GM19023 (cell line): ENCODE results near the gene CCZ1B.
A peak's percentile ranks its signal among the peaks of the same experiment; 100 is the strongest.
"Not testable (repeated sequence)": the region's sequence is repeated elsewhere in the genome, so short reads cannot be mapped to it uniquely, and the experiment has no call there.

Experiments
- ATAC-seq: cut with Tn5 transposase; IDR thresholded peaks from one replicate; pipeline ENCODE4 v1.9.1; 2021; ENCODE audit warnings: mild to moderate bottlenecking, moderate library complexity; ENCODE audit not compliant: unreplicated experiment

Gene CCZ1B

DNA sequence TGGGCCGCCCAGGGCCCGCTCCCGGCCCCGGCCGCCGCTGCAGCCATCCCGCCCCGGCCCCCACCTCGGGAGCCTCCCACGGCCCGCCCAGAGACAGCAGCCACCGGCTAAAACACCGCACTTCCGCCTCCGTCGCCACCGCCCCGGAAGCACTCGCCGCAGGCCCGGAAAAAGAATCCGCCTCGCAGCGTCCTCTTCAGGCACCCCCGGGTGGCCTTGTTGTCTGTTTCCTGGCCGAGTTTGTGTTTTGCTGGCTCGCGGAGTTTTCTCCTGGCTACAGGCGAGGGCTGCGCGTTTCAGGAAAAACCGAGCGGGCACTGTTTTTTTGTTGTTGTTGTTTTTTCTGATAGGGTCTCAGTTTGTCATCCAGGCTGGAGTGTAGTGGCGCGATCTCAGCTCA is at the start of gene CCZ1B:
TSS of gene CCZ1B (minus strand) at position 125 of the 400 bp plus-strand sequence. CDS start at position 47, 78 bp downstream.
- ATAC-seq, result peak; percentile 99

DNA sequence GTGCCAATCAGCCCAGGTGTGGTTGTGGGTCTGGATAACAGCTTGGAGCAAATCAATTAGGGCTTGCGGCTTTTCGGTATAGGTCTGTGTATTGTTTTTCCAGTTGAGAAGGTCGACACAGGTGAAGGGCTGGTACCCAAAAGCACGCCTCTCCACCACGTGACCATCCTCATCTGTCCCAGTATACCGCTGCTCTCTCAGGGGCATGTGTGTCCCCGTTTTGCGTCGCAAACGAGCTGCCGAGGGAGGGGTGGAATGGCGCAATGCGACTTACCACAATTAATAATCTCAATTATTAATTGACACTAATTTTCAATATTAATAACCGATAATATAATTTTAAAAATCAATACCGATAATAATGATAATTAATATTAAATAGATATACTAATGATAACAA is 48.9 kb upstream of the CCZ1B start:
- not testable (repeated sequence) for ATAC-seq

DNA sequence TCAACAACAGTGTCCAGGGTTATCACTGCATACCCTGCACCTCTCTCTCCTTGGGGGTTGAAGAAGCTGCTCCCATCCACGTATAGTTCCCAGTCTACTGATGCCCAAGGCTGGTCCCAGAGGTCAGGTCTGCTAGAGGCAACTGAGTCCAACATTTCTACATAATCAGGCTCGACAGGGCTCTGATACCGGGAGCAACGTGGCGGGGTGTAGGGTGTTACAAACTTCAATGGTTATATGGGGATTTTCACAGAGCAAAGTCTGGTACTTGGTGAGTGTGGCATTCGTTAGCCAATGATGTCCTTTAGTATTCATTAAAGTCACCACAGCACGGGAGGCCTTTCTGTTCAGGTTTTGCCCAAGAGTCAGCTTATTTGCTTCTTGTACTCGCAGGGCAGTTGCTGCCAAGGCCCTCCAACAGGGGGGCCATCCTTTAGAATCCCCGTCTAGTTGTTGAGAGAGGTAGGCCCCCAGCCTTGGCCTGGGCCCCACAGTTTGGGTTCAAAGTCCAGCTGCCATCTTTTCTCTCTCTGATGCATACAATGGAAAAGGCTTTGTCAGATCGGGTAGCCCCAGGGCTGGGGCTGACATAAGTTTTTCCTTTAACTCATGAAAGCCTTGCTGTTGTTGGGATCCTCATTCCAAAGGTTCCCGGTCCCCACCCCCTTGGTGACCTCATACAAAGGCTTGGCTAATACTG is 46.3 kb upstream of the CCZ1B start:
- ATAC-seq, result not testable (repeated sequence)

DNA sequence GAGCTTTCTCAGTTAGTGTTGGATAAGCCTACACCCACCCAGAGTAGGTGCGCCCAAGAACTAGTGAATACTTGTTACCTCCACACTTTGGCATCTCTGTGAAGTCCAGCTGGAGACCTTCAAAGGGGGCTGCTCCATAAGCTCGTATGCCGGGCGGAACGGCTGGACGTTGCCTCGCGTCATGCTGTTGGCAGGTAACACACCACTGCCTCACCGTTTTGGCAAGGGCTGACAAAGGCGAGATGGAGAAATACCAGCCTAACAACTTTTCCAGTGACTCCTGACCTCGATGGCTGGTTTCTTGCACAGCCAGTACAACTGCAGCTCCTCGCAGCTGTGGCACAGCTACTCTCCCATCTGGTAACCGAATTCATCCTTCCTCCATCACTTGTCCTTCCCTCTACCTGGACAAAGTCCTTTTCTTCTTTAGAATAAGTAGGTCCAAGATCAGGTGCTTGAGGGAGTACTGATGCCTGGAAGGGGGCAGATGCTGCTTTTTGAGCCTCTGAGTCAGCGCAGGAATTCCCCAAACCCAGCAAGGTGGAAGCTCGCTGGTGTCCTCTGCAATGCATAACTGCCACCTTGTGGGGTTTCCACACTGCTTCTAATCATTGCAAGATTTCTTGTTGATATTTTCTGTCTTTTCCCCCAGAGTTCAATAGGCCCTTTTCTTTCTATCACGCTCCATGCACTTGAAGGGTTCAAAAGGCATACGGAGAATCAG is 45.5 kb upstream of the CCZ1B start:
- ATAC-seq, result not testable (repeated sequence)

DNA sequence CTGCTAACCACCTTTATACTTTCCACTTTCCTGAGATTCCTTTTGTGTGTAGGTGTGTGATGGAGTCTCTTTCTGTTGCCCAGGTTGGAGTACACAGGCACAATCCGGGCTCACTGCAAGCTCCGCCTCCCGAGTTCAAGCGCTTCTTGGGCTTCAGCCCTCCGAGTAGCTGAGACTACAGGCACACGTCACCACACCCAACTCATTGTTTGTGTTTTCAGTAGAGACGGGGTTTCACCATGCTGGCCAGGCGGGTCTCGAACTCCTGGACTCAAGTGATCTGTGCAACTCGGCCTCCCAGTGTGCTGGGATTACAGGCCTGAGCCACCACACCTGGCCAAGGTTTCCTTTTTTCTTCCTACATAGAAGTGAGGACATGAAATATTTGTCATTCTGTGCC is 38.7 kb upstream of the CCZ1B start:
- ATAC-seq, result not testable (repeated sequence)

DNA sequence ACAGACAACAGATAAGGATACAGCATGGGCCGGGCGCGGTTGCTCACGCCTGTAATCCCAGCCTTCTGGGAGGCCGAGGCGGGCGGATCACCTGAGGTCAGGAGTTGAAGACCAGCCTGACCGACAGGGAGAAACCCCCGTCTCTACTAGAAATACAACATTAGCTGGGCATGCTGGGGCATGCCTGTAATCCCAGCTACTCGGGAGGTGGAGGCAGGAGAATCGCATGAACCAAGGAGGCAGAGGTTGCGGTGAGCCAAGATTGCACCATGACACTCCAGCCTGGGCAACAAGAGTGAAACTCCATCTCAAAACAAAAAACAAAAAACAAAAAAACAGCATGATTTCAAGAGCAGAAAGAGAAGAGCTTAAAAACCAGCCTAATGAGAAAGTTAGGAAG is 38.1 kb upstream of the CCZ1B start:
- not testable (repeated sequence) for ATAC-seq

DNA sequence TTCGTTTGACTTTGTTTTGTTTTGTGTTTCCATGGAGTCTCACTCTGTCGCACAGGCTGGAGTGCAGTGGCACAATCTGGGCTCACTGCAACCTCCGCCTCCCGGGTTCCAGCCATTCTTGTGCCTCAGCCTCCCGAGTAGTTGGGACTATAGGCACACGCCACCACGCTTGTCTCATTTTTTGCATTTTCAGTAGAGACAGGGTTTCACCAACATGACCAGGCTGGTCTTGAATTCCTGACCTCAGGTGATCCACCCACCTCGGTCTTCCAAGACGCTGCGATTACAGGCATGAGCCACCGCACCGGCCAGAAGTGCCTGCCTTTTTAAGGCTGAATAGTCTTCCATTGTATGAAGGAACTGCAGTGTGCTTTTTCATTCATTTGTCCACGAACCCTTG is 36.8 kb upstream of the CCZ1B start:
- ATAC-seq, result not testable (repeated sequence)

DNA sequence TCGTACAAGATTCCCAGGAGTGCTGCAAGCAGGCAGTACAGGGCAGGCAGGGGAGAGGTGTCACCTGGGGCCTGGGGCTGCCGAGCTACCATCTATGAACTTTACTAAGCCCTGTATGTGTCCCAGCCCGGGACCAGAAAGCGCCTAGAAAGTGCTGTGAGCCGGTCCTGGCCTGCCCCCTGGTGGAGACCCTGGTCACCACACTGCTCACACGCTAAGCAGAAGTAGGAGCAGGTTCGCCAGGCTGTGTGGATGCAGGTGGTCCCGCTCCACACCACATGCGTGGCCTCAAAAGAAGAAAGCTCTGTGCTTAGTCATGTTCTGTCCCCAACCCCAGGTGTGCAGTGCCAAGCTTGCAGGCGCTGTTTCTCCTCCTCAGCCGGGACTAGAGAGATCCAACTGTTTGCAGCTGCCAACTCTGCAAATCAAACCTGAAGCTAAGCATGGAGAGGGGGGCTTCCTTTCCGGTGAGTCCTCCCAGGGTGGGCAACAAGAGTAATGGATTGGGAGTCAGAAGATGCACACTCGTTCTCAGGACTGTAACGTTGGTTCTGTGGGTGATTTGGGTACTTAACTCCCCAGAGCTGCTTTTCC is 31.7 kb upstream of the CCZ1B start:
- ATAC-seq, result not testable (repeated sequence)

DNA sequence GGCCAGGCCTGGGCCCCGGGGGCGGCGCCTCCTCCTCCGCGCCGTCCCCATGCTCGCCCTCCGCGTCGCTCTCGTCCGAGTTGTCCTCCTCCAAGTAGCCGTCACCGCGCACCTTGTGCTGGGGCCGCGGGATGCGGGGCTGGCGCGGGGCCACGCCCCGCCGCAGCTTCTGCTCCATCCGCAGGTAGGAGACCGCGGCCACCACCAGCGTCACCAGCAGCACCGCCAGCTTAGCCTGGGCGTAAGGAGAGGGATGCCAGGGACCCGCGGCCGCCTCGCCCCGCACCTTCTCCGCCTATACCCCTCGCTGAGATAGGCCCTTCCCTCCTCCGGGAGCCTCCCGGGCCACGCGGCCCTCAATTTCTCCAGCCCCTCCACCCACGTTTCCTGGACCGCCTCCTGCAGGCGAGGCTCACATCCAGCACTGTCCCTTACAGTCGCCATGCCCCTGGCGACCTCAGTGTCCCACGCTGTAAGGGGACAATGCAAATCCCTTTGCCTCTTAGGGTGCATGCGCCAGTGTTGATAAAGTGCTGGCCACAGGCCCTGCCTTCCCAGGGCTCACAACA is 29.6 kb upstream of the CCZ1B start:
- not testable (repeated sequence) for ATAC-seq

DNA sequence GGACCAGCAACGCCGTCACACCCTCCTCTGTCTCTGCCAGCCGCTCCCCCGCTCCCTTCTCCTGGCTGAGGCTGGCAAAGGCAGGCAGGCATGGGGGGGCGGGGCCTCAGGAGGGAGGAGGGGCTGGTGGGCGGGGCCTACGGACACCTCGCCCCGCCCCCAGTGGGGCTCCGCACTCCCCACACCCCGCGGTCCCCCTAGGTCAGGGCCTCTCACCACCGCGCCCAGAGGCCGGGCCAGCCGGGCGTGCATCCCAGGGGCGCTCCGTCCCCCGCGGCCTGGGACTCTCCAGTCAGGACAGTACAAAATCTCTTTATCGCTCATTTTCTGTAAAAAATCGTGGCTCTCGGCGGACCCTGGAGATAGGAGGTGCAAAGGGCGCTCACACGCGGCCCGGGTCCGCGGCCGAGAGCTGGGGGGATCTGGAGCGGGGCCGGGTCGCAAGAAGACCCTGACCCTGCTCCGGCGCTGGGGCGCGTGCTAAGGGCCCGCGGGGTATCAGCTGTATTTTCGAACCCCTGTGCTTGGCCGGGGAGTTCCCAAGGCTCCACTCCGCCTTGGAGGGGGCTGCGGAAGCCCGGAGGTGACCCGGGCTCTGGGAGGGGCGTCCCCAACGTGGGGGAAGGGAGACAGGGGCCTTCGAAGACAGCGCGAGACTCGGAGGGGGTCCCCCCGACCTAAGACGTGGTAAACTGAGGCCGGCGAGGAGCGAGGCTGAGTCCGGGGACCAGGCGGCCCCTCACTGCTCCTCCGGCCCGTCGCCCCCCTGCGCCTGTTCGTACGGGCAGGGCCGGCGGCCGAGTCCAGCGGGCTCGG is 28.9 kb upstream of the CCZ1B start:
- not testable (repeated sequence) for ATAC-seq

DNA sequence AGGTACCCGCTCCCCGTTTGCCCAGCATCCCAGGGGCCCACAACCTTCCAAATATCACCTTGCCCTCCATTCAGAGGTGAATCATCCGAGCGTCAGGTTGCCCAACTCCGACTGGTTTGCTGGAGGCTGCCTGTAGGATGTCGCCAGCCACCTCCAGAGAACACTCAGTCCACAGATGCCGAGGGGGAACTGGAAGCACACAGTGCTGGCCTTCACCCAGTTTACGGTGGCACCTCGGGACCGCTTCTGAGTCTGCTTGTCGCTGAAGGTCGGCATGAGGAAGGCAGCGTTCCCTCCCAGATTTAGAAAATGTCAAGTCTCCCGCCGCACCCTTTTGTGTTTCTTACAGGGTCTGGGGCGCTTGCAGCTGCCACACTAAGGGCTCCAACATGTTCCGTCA is 27.6 kb upstream of the CCZ1B start:
- not testable (repeated sequence) for ATAC-seq

DNA sequence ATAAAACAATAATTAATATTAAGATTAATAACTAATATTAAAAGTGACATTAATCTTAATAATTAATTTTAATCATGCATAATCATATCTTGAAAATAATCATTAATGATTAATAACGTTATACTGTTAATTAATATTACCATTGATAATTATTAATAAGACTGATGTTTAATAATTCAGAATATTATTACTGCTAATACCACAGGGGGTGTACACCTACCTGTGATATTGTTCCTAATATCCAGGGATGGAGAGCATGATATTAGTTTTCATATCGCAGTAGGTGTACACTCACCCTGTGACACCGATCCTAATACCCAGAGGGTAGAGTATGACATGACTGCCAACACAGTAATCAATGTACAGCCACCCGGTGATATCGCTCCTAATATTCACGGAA is 23.1 kb upstream of the CCZ1B start:
- not testable (repeated sequence) for ATAC-seq

DNA sequence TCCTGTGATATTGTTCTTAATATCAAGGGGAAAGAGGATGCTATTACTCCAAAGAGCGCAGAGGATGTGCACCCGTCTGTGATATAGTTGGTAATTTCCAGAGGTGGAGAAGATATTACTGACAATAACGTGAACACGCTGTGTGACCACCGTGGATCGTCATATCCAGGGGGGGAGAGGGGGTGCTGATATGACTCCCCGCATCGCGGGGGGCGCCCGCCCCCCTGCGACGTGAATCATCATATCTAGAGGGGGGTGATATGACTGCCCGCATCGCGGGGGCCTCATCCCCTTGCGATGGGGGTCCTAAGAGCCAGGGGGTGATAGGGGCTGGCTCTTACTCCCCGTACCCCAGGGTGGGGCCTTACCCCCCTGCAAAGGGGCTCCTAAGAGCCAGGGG is 21.7 kb upstream of the CCZ1B start:
- not testable (repeated sequence) for ATAC-seq

DNA sequence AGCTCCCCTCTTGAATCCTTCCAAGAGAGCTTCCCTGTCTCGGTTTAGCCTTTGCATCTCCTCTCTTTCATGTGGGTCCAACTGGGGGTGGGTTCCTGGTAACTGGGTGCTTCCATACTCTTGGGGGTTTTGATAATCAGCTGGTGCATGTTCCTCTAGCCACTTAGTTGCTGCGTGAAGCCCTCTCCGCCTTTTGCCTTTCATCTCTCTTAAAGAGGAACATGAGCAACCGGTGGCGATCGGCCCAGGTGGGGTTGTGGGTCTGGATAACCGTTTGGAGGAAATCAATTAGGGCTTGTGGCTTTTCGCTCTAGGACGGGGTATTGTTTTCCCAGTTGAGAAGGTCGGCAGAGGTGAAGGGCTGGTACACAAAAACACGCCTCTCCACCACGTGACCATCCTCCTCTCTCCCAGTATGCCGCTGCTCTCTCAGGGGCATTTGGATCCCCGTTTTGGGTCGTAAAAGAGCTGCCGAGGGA is 19.9 kb upstream of the CCZ1B start:
- ATAC-seq, result not testable (repeated sequence)

DNA sequence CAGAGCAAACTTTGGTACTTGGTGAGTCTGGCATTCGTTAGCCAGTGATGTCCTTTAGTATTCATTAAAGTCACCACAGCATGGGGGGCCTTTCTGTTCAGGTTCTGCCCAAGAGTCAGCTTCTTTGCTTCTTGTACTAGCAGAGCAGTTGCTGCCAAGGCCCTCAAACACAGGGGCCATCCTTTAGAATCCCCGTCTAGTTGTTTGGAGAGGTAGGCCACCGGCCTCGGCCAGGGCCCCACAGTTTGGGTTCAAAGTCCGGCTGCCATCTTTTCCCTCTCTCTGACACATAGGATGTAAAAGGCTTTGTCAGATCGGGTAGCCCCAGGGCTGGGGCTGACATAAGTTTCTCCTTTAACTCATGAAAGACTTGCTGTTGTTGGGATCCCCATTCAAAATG is 17.6 kb upstream of the CCZ1B start:
- ATAC-seq, result not testable (repeated sequence)

DNA sequence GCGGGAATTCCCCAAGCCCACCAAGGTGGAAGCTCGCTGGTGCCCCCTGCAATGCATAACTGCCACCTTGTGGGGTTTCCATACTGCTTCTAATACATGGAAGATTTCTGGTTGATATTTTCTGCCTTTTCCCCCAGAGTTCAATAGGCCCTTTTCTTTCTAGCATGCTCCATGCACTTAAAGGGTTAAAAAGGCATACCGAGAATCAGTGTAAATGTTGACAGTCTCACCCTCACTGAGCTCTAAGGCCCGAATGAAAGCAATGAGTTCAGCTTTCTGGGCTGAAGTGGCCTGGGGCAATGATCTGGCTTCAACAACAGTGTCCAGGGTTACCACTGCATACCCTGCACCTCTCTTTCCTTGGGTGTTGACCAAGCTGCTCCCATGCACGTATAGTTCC is 17.0 kb upstream of the CCZ1B start:
- not testable (repeated sequence) for ATAC-seq

DNA sequence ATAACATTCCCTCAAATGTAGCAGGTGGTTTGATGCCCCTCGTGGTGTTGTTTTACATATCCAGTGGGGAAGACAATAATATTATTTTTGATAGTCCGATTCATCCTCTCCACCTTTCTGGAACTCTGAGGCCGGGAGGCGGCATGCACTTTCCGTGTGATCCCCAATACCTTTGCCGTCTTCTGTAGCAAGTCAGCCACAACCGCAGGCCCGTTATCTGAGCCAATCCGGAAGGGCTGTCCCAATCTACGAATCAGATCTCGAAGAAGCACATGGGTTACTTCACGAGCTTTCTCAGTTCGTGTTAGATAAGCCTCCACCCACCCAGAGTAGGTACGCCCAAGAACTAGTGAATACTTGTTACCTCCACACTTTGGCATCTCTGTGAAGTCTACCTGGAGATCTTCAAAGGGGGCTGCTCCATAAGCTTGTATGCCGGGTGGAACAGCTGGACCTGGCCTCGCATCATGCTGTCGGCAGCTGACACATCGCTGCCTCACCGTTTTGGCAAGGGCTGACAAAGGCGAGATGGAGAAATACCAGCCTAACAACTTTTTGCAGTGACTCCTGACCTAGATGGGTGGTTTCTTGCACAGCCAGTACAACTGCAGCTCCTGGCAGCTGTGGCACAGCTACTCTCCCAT is 16.3 kb upstream of the CCZ1B start:
- not testable (repeated sequence) for ATAC-seq

DNA sequence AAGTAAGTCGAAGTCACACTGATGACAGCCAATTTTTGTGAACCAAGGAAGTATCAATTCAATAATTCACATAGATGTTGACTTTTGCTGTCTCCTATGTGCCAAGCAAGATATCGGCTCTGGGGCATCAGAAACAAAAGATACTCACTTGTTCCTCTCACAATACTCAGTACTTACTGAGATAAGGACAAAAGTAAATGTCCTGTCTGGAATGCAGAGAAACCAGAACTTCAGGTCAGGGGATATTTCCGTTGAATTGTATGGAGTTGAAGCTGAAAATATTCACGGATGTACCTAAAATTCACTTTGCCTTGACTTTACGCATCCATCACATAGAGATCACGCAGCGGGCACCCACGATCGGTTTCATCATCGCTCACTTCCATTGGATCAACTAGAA is 11.0 kb upstream of the CCZ1B start:
- not testable (repeated sequence) for ATAC-seq

DNA sequence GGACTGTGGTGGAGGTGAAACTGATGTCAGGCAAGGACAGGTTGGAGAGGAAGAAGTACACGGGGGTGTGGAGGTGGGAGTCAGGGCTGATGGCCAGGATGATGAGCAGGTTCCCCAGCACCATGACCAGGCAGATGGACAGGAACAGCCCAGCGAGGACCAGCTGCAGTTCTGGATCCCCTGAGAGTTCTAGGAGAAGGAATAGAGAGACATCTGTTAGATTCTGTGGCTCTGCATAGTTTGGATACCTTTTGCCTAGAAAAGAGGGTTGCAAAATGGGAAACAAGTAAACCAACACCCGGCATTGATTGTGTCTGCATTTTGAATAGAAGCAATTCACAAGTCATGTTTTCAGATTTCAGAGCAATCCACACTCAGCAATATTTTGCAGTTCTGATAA is 9.4 kb upstream of the CCZ1B start:
- not testable (repeated sequence) for ATAC-seq

DNA sequence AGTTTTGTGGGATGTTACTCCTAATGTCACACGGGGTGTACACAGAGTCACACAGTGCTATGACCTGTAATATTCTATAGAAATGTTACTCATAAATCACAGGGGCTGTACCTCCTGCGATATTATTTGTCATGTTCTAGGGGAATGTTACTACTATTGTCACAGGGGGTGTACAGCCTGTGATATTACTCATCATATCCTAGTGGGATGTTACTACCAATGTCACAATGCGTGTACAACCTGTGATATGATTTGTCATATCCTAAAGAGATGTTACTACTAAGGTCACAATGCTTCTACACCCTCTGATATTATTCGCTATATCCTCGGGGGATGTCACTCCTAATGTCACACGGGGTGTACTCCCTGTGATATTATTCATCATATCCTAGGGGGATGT is 7.6 kb upstream of the CCZ1B start:
- no peak for ATAC-seq
